T-cell (primary cell): ENCODE data around the gene MTG2. TPM values are rescaled to one million over a fixed set of nuclear protein-coding genes. Genes with fewer than 3 reads are reported as not detected.

ENCODE experiments used
- ATAC-seq, 4 experiments: fragments of 200-7000 bp in 3 of 4; fragments of 150-1000 bp in 1 of 4; cut with Tn5 transposase; replicated peaks in 1 of 4; 1 replicate in 3 of 4; 2 replicates in 1 of 4; pipeline ENCODE4 v1.10.0; 2021; ENCODE audit warnings: moderate library complexity in 3 of 4, mild to moderate bottlenecking in 2 of 4, moderate number of reproducible peaks in 1 of 4
- CTCF ChIA-PET, 2 donors: fragments of 300-600 bp; sonication (Branson Sonifier 250); formaldehyde crosslinking; loops; one replicate each; lab custom pipeline; 2022; ENCODE audit warnings: antibody characterized with exemption in 2 of 2; lab: Charles Lee
- POLR2A ChIA-PET, 2 donors: fragments of 300-600 bp; sonication (Branson Sonifier 250); formaldehyde crosslinking; loops; one replicate each; lab custom pipeline; 2022; ENCODE audit warnings: antibody characterized with exemption in 2 of 2; lab: Charles Lee
- DNase-seq, 35 experiments: peaks; one replicate each; pipeline versions ENCODE4 v3.0.0 to v3.0.0-alpha.2; 2013 to 2023
- H3K27ac ChIP-seq: one replicate; pipeline ENCODE4 v1.5.1; 2013; ENCODE audit warnings: low read length
- H3K27me3 ChIP-seq, 2 experiments: replicated peaks in 1 of 2; 1 replicate in 1 of 2; 2 replicates in 1 of 2; pipeline versions ENCODE4 v1.6.1 to v1.7.0; 2013; ENCODE audit warnings: low read length in 1 of 2, mixed read lengths in 1 of 2; ENCODE audit not compliant: control insufficient read depth in 2 of 2, insufficient read depth in 2 of 2; ENCODE audit errors: extremely low read depth in 1 of 2
- H3K36me3 ChIP-seq, 2 donors: 1 replicate in 1 of 2; 2 replicates in 1 of 2; pipeline versions ENCODE4 v1.6.1 to v1.7.0; 2013; ENCODE audit warnings: low read length in 1 of 2; ENCODE audit not compliant: control insufficient read depth in 2 of 2, insufficient read depth in 1 of 2; ENCODE audit errors: extremely low read depth in 1 of 2
- H3K4me1 ChIP-seq, 2 experiments: 1 replicate in 1 of 2; 2 replicates in 1 of 2; pipeline versions ENCODE4 v1.6.1 to v1.7.0; 2013; ENCODE audit warnings: low read length in 2 of 2, mixed read lengths in 1 of 2; ENCODE audit not compliant: insufficient read depth in 2 of 2, control insufficient read depth in 1 of 2; ENCODE audit errors: extremely low read depth in 1 of 2
- H3K4me3 ChIP-seq, 2 donors: 1 replicate in 1 of 2; 2 replicates in 1 of 2; pipeline versions ENCODE4 v1.5.1 to v1.7.0; 2013; ENCODE audit warnings: mild to moderate bottlenecking in 2 of 2, low read length in 1 of 2, moderate library complexity in 1 of 2; ENCODE audit not compliant: control insufficient read depth in 1 of 2; ENCODE audit errors: extremely low read depth in 1 of 2
- H3K9me3 ChIP-seq: 2 replicates; pipeline ENCODE4 v1.7.0; 2013
- H3K27ac Mint-ChIP-seq, 2 donors: one replicate each; pipeline ENCODE4 v1.8.0; 2020 to 2021; ENCODE audit warnings: mild to moderate bottlenecking in 2 of 2, mixed read lengths in 2 of 2
- H3K27me3 Mint-ChIP-seq, 2 donors: one replicate each; pipeline ENCODE4 v1.8.0; 2021 to 2022; ENCODE audit warnings: mixed read lengths in 2 of 2
- H3K36me3 Mint-ChIP-seq: one replicate; pipeline ENCODE4 v1.8.0; 2021; ENCODE audit warnings: mixed read lengths
- H3K4me1 Mint-ChIP-seq, 3 donors: one replicate each; pipeline ENCODE4 v1.8.0; 2020 to 2022; ENCODE audit warnings: mixed read lengths in 3 of 3, mild to moderate bottlenecking in 1 of 3
- H3K4me3 Mint-ChIP-seq, 3 donors: one replicate each; pipeline ENCODE4 v1.8.0; 2020 to 2022; ENCODE audit warnings: mild to moderate bottlenecking in 3 of 3, mixed read lengths in 3 of 3, moderate library complexity in 3 of 3
- H3K9me3 Mint-ChIP-seq, 3 donors: one replicate each; pipeline ENCODE4 v1.8.0; 2020 to 2022; ENCODE audit warnings: mixed read lengths in 3 of 3
- WGBS: methylation state at CpG from one replicate; pipeline ENCODE4 v1.1.5; 2013; ENCODE audit warnings: missing lambda C conversion rate; ENCODE audit not compliant: insufficient coverage; 5-methylcytosine and 5-hydroxymethylcytosine counted together
- total RNA-seq, 35 experiments: library from RNA in 6 of 35; stranded (reverse) in 6 of 35; fragments of 120-200 nt in 1 of 35; gene quantifications; one replicate each; pipeline versions ENCODE4 v1.2.1 to v1.2.4 and lab custom pipeline; 2013 to 2026

Gene MTG2
- total RNA-seq, 5 donors from 2014 or later (not counting 1 experiment from before 2014, with no cell fraction given), result 21.1 to 51.9 (median 44.1) TPM

DNA sequence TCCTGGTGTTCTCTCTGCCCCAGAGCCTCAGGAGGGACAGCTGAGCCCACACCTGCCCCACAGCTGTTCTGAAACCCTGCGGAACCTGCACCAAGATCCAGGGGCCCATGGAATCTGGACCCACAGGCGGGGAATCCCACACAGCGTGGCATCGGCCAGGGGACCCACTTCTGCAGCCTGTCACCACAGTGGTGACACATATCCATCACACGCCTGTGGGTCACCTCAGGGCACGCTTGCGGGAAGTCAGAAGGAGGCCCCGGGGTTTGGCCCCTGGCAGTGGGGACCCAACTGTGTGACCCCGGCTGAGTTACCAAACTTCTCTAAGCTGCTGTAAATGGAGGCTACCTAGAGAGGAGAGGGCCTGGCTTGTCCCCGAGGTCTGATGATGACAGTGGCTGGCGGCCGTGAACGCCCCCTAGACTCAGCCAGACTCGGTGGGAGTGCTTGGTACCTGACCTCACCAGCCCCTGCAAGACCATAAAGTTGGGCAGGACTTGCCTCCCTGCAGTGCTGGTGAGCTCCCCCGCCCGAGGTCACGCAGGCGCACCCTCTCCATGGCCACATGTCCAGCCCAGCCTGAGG is 39.5 kb downstream of the MTG2 start:
- Histone ChIP-seq H3K9me3 (no peaks in the 10 kb centered on the region), H3K4me3 (no peak overlapping the region), H3K4me1 (peaks cover 0 to 15% of the 10 kb centered on the region in 2 experiments), H3K27ac (no peak overlapping the region), H3K36me3 (no peaks in the 10 kb centered on the region), H3K27me3 (peaks cover 3 to 92% of the 10 kb centered on the region in 2 experiments)
- Mint-ChIP-seq H3K27me3 (peaks cover 27 to 75% of the 10 kb centered on the region in 2 donors), H3K4me3 (no peak overlapping the region), H3K9me3 (no peaks in the 10 kb centered on the region), H3K27ac (no peak overlapping the region), H3K36me3 (no peaks in the 10 kb centered on the region), H3K4me1 (peaks cover 4 to 7% (median 5%) of the 10 kb centered on the region in 3 donors)
- DNase-seq (no peak), ATAC-seq (no peak)
- 85% methylated on average over 18 of the region's 18 CpGs for whole genome bisulfite sequencing
- POLR2A ChIA-PET, result interaction anchor here in 1 of 2 donors (0.6 kb wide), 1 partner anchor 59 kb away, joined by 4 read pairs; no protein-coding TSS in a partner anchor
- CTCF ChIA-PET, result no interaction called here

DNA sequence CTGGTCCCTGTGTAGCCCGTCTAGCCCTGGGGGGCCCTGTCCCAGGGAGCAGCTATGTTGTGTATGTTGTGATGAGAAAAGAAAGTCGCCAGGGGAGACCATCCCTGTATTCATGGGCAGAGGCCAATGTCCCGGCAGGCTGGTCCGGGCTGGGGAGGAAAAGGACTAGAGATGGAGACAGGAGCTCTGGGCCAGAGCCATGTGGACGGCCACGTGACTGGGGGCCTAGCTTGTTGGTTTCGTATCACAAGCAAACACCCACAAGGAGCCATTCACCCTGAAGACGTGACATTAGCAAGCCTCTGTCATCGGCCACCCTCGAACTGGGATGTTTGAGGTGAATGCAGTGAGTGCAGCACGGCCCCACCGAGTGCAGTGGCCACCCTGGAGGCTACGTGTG is 40.1 kb downstream of the MTG2 start:
- no peak for ATAC-seq
- CTCF ChIA-PET, result no interaction called here
- H3K4me3 Mint-ChIP-seq, result no peak overlapping the region

DNA sequence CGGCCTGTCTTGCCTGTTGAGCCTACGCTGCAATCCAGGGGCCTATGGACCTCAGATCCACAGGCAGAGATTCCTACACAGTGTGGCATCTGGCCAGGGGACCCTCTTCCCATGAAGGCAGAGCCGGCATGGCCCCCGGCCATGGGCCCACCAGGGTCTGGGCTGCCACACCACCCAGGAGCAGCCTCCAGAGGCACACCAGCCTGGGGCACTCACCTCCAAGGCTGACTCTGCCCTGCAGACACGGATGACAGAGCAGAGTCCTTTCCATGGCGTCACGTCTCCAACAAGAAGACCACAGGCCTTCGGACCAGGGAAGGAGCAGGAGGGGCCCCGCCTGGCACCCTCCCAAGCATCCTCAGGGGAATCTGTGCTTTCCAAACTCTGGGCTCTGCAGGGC is 40.7 kb downstream of the MTG2 start:
- CTCF ChIA-PET, result no interaction called here
- H3K36me3 ChIP-seq, result no peaks in the 10 kb centered on the region
- Mint-ChIP-seq H3K9me3 (no peaks in the 10 kb centered on the region), H3K27me3 (peaks cover 27 to 67% of the 10 kb centered on the region in 2 donors), H3K4me1 (peaks cover 4 to 7% (median 5%) of the 10 kb centered on the region in 3 donors), H3K36me3 (no peaks in the 10 kb centered on the region), H3K4me3 (no peak overlapping the region), H3K27ac (no peak overlapping the region)
- H3K4me1 ChIP-seq, result peaks cover 0 to 15% of the 10 kb centered on the region in 2 experiments
- no peak for DNase-seq
- ATAC-seq, result no peak
- POLR2A ChIA-PET, result no interaction called here
- H3K9me3 ChIP-seq, result no peaks in the 10 kb centered on the region
- WGBS, result 84% methylated on average over 8 of the region's 9 CpGs
- no peak overlapping the region for H3K27ac ChIP-seq
- H3K4me3 ChIP-seq, result no peak overlapping the region
- peaks cover 3 to 92% of the 10 kb centered on the region in 2 experiments for H3K27me3 ChIP-seq

More for the DNA sequence above, 40.1 kb downstream of the MTG2 start:
- Mint-ChIP-seq H3K4me1 (peaks cover 4 to 7% (median 5%) of the 10 kb centered on the region in 3 donors), H3K9me3 (no peaks in the 10 kb centered on the region), H3K27me3 (peaks cover 27 to 72% of the 10 kb centered on the region in 2 donors), H3K27ac (no peak overlapping the region), H3K36me3 (no peaks in the 10 kb centered on the region)
- Histone ChIP-seq H3K27ac (no peak overlapping the region), H3K36me3 (no peaks in the 10 kb centered on the region), H3K4me3 (no peak overlapping the region), H3K4me1 (peaks cover 0 to 15% of the 10 kb centered on the region in 2 experiments), H3K9me3 (no peaks in the 10 kb centered on the region), H3K27me3 (peaks cover 3 to 92% of the 10 kb centered on the region in 2 experiments)
- 65% methylated on average over 7 of the region's 13 CpGs for WGBS
- DNase-seq, result no peak
- POLR2A ChIA-PET, result no interaction called here

DNA sequence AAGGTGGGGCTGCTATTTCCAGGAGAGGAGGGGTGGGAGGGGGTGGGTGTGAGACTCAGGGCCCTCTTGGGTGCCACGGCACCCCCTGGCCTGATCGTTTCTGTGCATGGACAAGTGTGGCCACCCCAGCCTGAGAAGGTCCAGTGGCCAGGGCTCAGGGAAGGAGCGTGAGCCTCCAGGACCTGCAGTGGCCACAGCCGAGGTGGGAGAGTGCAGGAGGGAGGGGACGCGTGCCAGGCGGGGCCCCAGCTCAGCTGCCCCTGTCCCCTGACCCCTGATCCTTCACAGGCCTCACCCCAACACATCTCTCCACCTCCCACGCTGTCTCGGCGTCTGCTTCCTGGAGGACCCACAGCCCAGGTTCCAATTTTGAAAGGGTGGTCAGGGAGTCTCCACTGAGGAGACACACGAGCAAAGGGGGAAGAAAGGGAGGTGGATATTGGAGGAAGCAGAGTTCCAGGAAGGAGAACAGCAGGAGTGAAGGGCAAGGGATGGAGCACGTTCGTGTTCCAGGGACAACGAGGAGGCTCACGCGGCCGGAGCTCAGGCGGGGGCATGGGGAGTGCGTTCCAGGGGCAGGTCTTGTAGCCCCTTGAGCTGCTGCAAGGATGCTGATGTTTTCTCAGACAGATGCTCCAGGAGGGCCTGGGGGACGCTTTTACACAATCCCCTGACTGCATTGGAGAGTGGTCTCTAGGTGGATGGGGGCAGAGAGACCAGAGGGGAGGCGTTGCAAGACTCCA is 41.5 kb downstream of the MTG2 start:
- Mint-ChIP-seq H3K4me3 (no peak overlapping the region), H3K9me3 (no peaks in the 10 kb centered on the region), H3K27me3 (peaks cover 27 to 60% of the 10 kb centered on the region in 2 donors), H3K4me1 (peaks cover 0 to 4% (median 3%) of the 10 kb centered on the region in 3 donors), H3K36me3 (no peaks in the 10 kb centered on the region), H3K27ac (no peak overlapping the region)
- Histone ChIP-seq H3K4me1 (peaks cover 0 to 12% of the 10 kb centered on the region in 2 experiments), H3K4me3 (no peak overlapping the region), H3K9me3 (no peaks in the 10 kb centered on the region), H3K36me3 (no peaks in the 10 kb centered on the region), H3K27me3 (peaks cover 3 to 88% of the 10 kb centered on the region in 2 experiments), H3K27ac (no peak overlapping the region)
- CTCF ChIA-PET, result no interaction called here
- ATAC-seq, result no peak
- 58% methylated on average over 11 of the region's 21 CpGs for whole genome bisulfite sequencing
- DNase-seq, result no peak
- POLR2A ChIA-PET, result no interaction called here

DNA sequence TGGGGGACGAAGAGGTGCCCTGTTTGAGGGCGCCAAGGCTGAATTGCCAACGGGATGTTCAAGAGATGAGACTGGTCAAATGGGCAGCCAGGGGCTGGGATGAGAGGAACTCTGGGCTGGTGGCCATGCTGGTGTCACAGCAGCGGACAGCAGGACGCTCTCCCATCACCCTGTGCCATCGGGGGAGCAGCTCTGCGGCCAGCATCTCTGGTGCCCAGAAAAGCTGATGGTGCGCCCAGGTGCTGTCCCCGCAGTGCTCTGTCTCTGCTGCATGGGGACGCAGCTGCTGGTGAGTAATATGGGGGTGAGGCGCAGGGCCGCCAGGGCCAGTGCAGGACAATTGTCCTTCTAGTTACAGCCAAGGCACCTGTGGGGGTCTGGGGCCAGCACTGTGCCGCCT is 42.2 kb downstream of the MTG2 start:
- Histone ChIP-seq H3K27ac (no peak overlapping the region), H3K4me1 (peaks cover 0 to 8% of the 10 kb centered on the region in 2 experiments), H3K4me3 (no peak overlapping the region), H3K36me3 (no peaks in the 10 kb centered on the region), H3K27me3 (peaks cover 3 to 84% of the 10 kb centered on the region in 2 experiments), H3K9me3 (no peaks in the 10 kb centered on the region)
- ATAC-seq, result no peak
- H3K9me3 Mint-ChIP-seq, result no peaks in the 10 kb centered on the region
- no peak for DNase-seq
- ChIA-PET CTCF (no interaction called here), POLR2A (no interaction called here)
- 86% methylated on average over 7 of the region's 13 CpGs for WGBS
- H3K27me3 Mint-ChIP-seq, result peaks cover 27 to 60% of the 10 kb centered on the region in 2 donors
- no peaks in the 10 kb centered on the region for H3K36me3 Mint-ChIP-seq
- H3K27ac Mint-ChIP-seq, result no peak overlapping the region
- peaks cover 0 to 4% (median 3%) of the 10 kb centered on the region in 3 donors for H3K4me1 Mint-ChIP-seq
- H3K4me3 Mint-ChIP-seq, result no peak overlapping the region

- Histone ChIP-seq H3K9me3 (no peaks in the 10 kb centered on the region), H3K27ac (no peak overlapping the region), H3K4me1 (no peaks in the 10 kb centered on the region), H3K4me3 (no peak overlapping the region), H3K36me3 (no peaks in the 10 kb centered on the region), H3K27me3 (peaks cover 3 to 82% of the 10 kb centered on the region in 2 experiments)
- no peak overlapping the region for H3K27ac Mint-ChIP-seq
- no peaks in the 10 kb centered on the region for H3K36me3 Mint-ChIP-seq
- H3K4me3 Mint-ChIP-seq, result no peak overlapping the region
- peaks cover 0 to 1% (median under 1%) of the 10 kb centered on the region in 3 donors for H3K4me1 Mint-ChIP-seq
- peaks cover 26 to 55% of the 10 kb centered on the region in 2 donors for H3K27me3 Mint-ChIP-seq
- 78% methylated on average over 13 of the region's 17 CpGs for WGBS
- DNase-seq, result no peak
- POLR2A ChIA-PET, result no interaction called here
- ATAC-seq, result no peak
- CTCF ChIA-PET, result interaction anchor here in 1 of 2 donors (0.5 kb wide), 1 partner anchor 17 kb away, joined by 4 read pairs; no protein-coding TSS in a partner anchor
- no peaks in the 10 kb centered on the region for H3K9me3 Mint-ChIP-seq
These were observed 43.2 kb downstream of the MTG2 start for GRCh38 chr20:62225820-62226635.
